HG02970 (cell line): ENCODE results near the gene KRT8.
"Not testable (repeated sequence)": the region's sequence is repeated elsewhere in the genome, so short reads cannot be mapped to it uniquely, and the experiment has no call there.

Experiments
- ATAC-seq: cut with Tn5 transposase; IDR thresholded peaks from one replicate; pipeline ENCODE4 v1.9.1; 2021; ENCODE audit warnings: mild to moderate bottlenecking, moderate library complexity, moderate number of reproducible peaks; ENCODE audit not compliant: unreplicated experiment, low FRiP score

KRT8 gene

GRCh38 chr12:52903855-52904508, 894 bp downstream of the KRT8 start:
- ATAC-seq: no peak

GRCh38 chr12:52903285-52903854, 1.5 kb downstream of the KRT8 start:
- ATAC-seq: no peak

GRCh38 chr12:52901715-52902541, 2.9 kb downstream of the KRT8 start:
- no peak for ATAC-seq

DNA sequence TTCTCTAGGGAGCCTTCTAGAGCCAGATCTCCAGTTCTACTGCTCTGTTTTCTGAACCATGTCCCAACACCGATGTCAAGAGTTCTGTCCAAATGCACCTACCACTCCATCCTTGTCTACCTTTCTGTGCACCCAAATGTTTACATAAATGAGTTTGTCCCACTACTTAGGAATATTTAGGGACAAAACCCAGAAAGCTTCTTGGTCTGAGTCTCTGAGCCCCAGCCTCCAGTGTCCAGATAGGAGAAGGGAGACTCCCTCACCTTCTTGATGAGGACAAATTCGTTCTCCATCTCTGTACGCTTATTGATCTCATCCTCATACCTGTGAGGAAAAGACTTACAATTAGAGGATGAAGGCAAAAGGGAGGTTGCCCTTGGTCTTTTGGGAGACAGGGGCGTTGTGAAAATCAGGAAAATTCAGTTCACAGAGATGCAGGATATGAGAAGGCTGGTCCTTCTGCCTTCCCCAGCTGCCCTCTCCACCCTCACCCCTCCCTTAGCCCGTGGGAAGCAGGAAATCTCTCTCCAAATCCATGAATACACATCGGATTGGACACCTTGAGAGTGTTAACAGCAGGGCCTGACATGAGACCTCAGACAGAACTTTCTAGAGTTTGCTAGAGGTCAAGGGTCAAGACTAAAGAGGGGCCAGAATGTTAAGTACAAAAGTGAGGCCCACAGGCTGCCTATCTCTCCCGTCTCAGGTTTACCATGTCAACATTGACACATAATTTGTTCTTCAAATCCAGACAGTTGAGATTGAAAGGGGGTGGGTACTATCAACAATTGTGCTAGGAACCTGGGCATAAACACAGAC, 3.8 kb downstream of the KRT8 start:
- no peak for ATAC-seq

DNA sequence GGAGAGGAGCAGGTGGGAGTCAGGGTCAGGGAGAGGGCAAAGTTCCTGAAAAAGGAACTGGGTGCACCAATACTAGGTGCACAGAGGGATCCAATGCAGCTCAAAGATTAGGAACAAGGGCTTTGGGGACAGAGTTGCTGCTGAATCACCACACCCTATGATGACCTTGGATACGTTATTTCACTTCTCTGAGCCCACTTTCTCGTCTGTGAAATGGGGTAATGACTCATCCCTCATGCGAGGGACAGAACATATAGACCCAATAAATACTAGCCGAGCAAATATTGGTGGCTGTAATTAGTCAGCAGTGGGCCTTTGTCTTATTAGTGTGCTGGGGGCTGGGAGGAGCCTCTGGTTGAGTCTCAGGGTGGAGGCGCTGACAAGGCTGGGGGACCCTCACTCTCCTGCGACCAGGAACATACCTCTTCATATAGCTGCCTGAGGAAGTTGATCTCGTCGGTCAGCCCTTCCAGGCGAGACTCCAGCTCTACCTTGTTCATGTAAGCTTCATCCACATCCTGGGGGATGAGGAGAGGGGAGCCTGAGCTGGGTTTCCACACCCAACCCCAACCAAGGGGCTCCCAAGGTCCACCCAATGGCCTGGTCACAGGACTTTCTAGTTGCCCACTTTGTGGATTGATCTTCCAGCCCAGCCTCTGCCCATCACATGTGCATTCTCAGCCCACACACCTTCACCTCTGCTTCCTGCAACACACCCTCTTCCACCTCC, 4.5 kb downstream of the KRT8 start:
- ATAC-seq: no peak

- no peak for ATAC-seq
These were observed 5.4 kb downstream of the KRT8 start for GRCh38 chr12:52899338-52900035.

DNA sequence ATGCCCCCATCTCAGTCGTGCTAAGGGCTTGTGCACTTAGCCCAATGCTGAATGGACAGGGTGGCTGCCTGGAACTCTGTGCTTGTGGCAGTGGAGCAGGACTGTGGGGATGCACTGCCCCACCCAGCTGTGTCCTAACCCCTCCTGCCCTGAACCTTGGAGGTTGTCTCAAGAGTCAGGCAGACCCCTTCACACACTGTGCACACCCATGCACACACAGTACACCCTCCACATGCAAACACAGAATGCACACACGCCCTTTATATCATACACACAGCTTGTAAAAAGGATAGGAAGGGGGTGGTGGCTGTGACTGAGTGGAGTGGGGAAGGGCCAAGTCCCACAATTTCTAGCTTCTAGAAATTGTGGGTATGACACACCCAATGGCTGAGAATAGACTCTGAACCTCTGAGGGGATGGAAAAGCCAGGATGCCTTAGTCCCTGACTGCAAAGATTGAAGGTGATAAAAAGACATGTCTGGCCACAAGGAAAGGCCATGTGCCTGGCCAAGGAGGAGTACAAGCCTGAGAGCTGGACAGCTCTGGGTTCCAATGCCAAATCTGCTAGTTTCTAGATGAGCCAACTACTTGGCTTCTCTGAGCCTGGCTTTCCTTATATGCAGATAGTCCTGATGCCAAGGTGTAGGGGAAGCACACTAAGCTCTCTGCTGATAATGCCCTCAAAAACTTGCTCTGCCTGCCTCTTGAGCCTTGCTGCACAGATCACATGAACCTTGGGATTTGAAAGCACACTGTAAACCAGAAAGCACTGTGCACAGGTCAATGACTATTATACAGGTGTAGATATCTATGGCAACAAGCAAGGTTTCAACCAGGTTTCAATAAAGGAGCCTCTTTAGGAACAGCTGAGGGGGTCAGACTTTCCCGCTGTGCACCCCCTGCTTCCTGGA, 8.4 kb downstream of the KRT8 start:
- ATAC-seq: no peak

DNA sequence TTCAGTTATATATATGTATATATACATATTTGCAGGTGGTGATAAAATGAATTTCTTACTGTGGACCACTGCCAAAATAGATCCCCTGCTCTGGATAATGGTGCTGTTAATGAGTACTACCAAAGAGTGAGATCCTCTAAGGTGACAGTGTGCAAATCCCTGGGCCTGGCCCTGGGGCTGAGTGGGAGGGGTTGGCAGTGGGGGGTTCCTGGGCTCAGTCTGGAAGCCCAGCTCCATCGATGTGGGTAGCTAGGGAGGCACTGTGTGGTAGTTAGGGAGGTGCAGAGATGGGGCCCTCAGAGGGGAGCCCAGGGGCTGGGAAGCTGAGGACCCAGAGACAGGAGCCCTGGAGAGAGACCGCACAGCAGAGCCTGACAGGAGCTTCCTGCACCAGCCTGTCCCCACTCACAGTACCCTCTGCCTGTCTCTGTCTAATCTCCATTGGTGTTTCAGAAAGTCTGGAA, 9.1 kb downstream of the KRT8 start:
- ATAC-seq: no peak

- no peak for ATAC-seq
These were observed 11.9 kb downstream of the KRT8 start for GRCh38 chr12:52892974-52893373.

DNA sequence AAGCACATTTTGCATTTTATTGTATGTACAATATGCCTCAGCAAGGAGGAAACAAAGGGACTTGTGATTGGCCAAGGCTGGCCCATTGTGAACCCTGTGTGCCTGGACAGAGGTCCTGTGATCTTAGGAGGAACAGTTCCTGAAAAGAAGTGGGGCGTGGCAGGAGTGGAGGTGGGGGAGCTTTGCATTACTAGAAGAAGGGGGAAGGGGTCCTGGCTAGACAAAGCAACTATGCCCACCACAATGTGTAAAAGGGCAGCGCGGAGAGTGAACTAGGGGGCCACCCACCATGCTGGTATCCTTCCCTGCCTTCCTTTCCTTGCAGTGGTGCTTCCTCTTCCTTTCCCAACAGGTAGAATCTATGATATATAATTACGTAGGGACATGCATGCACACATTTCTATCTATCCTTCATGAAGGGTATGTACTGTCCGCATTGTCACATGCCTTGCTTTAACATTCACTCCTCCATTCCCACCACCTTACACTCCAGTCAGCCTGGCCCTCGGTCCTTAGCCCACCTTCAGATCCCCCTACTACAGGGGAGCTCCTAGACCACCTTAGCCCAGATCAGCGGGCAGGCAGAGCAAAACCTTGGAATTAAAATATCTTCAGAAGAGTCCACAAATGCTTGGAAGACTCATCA, 12.5 kb downstream of the KRT8 start:
- no peak for ATAC-seq

DNA sequence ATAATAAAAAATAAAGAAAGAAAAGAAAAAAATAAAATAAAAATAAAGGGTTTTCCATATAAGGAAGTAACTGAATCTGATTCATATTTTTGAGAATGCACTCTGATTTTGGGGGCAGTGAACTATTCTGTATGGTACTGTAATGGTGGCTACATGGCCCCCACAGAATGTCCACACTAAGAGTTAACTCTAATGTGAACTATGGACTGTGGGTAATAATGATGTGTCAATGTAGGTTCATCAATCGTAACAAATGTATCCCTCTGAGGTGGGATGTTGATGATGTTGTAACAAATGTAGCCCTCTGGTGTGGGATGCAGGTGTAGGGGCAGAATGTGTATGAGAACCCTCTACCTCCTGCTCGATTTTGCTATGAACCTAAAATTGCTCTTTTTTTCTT, 13.8 kb downstream of the KRT8 start:
- ATAC-seq: no peak

- ATAC-seq: no peak
These were observed 14.5 kb downstream of the KRT8 start for GRCh38 chr12:52890417-52890816.

DNA sequence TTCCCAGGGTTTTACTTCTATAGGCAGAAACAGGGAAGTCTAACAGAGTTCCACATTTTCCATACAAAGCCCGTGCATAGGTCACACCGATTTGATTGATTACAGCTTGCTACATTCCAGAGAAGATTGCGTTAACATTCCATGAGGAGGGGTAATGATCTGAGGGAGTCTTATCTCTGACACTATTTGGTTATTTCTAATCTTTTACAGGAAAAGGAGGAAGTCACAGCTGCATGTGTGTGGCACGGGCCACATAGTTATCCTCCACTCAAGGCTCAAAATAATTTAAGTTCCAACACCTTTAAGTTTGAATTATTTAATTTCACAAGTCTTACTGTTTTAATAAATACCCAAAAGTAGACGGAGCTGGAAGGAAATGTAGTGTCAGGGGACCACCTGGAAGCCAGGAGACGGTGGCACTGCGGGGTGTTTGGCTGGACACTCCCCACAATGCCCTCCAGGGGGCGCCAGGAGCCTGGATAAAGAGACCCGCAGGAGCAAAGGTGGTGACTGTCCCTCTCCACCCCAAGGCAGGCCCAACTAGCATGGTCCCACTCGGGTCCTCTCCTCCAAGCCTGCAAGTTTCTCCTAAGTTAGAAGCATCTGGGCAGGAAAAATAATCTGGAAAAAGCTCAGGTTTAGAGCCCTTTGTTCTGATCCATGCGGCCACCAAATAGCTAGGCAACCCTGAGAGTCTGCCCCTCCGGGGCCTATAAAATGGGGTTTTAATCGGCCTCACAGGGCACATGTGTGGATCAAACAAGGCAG, 20.2 kb downstream of the KRT8 start:
- ATAC-seq: no peak

GRCh38 chr12:52880499-52880898, 24.4 kb downstream of the KRT8 start:
- not testable (repeated sequence) for ATAC-seq

DNA sequence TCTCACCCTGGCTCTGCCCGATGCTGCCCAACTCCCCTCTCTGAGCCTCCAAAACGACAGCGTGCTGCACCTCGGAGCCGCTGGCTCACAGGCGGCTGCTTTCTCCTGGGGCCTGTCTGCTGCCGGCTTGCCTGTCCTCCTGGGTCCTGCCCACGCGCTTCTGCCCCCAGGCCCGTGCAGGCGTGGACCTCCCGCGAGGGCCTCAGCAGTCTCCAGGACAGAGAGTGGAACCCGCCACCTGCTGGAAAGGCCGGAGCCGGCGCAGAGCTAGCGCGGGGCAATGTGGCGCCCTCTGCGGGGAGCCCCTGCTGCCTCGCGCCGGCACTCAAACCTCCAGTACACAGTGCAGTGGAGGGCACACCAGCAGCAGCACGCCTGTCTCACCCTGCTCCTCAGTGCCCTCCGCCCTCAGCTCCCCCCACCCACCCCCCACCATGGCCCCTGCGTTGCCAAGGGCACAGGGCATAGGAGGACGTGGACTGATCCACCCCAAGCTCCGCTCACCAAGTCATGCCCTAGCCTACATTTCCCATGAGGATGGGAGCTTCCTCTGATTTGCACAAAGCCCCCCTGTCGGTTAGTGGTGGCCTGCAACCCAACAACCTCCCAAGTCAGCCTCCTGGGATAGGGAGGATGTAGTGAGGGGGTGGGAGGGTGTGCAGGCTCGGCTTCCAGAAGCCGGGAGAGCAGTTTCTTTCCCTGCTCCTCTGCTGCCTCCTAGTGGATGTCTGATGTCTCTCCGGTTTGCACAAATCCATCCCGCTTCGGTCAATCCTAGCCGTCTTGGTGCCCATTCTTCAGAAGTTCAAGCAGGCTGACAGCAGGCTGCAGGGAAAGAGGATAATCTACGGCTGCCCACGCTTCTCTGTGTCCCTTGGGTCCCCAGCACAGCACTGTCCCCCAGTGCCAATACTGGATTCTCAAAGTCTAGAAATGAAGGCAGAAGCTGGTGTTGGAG, 25.2 kb downstream of the KRT8 start:
- ATAC-seq: no peak
